GM13976 (cell line): ENCODE results near the gene LIG3.

Source experiments
- DNase-seq: peaks from one replicate; pipeline ENCODE4 v3.0.0; 2012; ENCODE audit warnings: low spot score
- in situ Hi-C: fragments of 300-500 bp; cut with MboI; formaldehyde crosslinking; loops from one replicate; pipeline ENCODE4 v1.12.0; 2022; ENCODE audit warnings: low sequenced_read_pairs, mixed read lengths, inconsistent platforms; ENCODE audit not compliant: unreplicated experiment
- TF ChIP-seq, protein P1 (sequence below): IDR thresholded peaks from 2 replicates; pipeline ENCODE4 v1.5.1; 2012; ENCODE audit warnings: borderline replicate concordance, mild to moderate bottlenecking; ENCODE audit not compliant: insufficient read depth; ENCODE audit errors: extremely low read depth, missing control alignments, control extremely low read depth

Gene LIG3

GRCh38 chr17:35006961-35007360, 26.6 kb downstream of the LIG3 start:
- TF ChIP-seq, protein P1, sequence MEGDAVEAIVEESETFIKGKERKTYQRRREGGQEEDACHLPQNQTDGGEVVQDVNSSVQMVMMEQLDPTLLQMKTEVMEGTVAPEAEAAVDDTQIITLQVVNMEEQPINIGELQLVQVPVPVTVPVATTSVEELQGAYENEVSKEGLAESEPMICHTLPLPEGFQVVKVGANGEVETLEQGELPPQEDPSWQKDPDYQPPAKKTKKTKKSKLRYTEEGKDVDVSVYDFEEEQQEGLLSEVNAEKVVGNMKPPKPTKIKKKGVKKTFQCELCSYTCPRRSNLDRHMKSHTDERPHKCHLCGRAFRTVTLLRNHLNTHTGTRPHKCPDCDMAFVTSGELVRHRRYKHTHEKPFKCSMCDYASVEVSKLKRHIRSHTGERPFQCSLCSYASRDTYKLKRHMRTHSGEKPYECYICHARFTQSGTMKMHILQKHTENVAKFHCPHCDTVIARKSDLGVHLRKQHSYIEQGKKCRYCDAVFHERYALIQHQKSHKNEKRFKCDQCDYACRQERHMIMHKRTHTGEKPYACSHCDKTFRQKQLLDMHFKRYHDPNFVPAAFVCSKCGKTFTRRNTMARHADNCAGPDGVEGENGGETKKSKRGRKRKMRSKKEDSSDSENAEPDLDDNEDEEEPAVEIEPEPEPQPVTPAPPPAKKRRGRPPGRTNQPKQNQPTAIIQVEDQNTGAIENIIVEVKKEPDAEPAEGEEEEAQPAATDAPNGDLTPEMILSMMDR: no peak
- in situ Hi-C loops: loop anchor here (10.0 kb wide), 1 partner anchor 88 kb away; no protein-coding TSS in a partner anchor
- DNase-seq: no peak

GRCh38 chr17:35010093-35010492, 29.8 kb downstream of the LIG3 start:
- no peak for DNase-seq
- in situ Hi-C loops: no loop called here
- TF ChIP-seq, protein P1: no peak

- DNase-seq: no peak
- in situ Hi-C loops: no loop called here
- TF ChIP-seq, protein P1: no peak
Observed at GRCh38 chr17:35011671-35012216, 31.4 kb downstream of the LIG3 start.

GRCh38 chr17:35016369-35016768, 36.1 kb downstream of the LIG3 start:
- TF ChIP-seq, protein P1: no peak
- DNase-seq: no peak
- in situ Hi-C loops: no loop called here

DNA sequence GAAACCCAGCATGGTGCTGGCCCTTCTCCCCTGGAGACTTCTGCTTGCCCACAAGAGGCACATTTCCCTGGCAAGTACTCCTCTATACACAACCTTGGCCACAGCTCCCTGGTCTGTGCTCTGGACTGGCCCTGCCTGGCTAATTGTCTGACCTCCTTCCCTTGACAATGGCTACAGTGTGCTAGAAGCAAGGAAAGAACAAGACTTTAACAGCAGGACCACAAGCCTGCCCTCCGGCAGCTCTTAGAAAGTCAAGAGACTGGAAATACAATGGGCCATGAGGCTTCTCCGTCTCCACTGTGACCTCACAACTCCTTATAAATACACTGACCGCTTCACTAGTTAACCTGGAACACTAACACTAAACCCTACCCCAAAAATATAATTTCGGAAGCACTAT, 36.7 kb downstream of the LIG3 start:
- TF ChIP-seq, protein P1: no peak
- no peak for DNase-seq
- in situ Hi-C loops: no loop called here

- TF ChIP-seq, protein P1: no peak
- no peak for DNase-seq
- in situ Hi-C loops: no loop called here
Observed at GRCh38 chr17:35018814-35019213, 38.5 kb downstream of the LIG3 start.
